ENCODE data around the gene NHSL2. TPM values are rescaled to one million over a fixed set of nuclear protein-coding genes. Genes with fewer than 3 reads are reported as not detected.

Gene NHSL2
- total RNA-seq, 2 experiments from 2014 or later: not detected

DNA sequence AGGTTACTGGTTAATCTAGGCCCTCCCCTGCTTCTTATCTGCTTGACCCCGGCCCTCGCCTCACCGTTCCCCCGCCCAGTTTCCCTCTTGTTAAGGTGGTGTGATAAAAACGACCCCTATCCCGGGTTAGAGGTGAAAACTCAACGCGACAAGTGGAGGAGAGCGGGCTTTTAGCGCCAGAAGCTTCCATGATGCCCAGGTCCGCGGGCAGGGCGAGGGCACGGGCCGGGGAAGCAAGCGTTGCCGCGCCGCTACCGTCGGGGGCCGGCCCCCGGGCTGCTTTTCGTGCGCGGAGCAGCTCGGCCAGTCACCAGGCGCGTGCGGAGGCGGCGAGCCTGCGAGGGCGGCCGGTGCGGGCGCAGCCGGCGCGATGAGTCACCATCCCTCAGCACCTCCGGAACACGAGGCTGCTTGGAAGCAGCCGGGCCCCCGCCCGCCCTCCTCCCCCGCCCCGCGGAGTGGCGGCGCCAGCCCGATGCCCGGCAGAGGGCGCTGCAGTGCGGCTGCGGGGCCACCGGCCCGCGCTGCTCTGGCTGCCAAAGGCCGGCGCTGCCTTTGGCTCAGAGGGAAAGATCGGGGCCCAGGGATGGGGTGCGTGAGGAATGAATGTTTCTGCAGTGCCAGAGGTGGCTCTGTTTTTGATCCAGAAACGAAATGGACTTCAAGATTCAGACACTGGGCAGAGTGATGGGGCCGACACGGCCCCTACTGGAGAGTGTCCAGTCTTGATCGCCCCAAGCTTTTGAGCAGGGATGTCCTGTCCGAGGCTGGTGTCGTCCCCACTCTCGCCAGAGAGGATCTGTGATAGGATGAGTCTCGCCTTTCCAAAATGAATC lies 107.8 kb downstream of the NHSL2 start:
- intact Hi-C loops (cut with micrococcal nuclease; ENCODE audit: unreplicated experiment): no loop called here
- peak; percentile 9 for DNase-seq (ENCODE audit: low spot score)
- no peaks in the 10 kb centered on the region for H3K9me3 ChIP-seq (ENCODE audit: low read length)
- CTCF ChIA-PET (ENCODE audit: unreplicated experiment): no interaction called here
- no TSS peak for BruUV-seq (replicated peaks)
- no peaks in the 10 kb centered on the region for H3K79me2 ChIP-seq (ENCODE audit: insufficient read depth, low read depth, low read length)
- no peak overlapping the region for H3K27ac ChIP-seq (ENCODE audit: low read depth, low read length, poor library complexity, severe bottlenecking)
- no peaks in the 10 kb centered on the region for H3K4me1 ChIP-seq (ENCODE audit: insufficient read depth, low read length, poor library complexity, severe bottlenecking)
- H3K9me2 ChIP-seq (ENCODE audit: insufficient read depth, low read length): no peaks in the 10 kb centered on the region
- no peak overlapping the region for H3K4me2 ChIP-seq (ENCODE audit: low read length)
- no peak overlapping the region for H3K4me3 ChIP-seq (ENCODE audit: low read depth, low read length, poor library complexity, severe bottlenecking)
- no peaks in the 10 kb centered on the region for H3K36me3 ChIP-seq (ENCODE audit: insufficient read depth, low read length)
- TF ChIP-seq EZH2phosphoT487 (IDR thresholded peaks at IDR 0.05; ENCODE audit: borderline replicate concordance, low read depth, low read length): no peak
- TF ChIP-seq, protein P1, sequence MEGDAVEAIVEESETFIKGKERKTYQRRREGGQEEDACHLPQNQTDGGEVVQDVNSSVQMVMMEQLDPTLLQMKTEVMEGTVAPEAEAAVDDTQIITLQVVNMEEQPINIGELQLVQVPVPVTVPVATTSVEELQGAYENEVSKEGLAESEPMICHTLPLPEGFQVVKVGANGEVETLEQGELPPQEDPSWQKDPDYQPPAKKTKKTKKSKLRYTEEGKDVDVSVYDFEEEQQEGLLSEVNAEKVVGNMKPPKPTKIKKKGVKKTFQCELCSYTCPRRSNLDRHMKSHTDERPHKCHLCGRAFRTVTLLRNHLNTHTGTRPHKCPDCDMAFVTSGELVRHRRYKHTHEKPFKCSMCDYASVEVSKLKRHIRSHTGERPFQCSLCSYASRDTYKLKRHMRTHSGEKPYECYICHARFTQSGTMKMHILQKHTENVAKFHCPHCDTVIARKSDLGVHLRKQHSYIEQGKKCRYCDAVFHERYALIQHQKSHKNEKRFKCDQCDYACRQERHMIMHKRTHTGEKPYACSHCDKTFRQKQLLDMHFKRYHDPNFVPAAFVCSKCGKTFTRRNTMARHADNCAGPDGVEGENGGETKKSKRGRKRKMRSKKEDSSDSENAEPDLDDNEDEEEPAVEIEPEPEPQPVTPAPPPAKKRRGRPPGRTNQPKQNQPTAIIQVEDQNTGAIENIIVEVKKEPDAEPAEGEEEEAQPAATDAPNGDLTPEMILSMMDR (conservative IDR thresholded peaks at IDR 0.05; ENCODE audit: low read length): peak; percentile 57
- POLR2A ChIA-PET: no interaction called here
- no peaks in the 10 kb centered on the region for H4K20me1 ChIP-seq (ENCODE audit: insufficient read depth, low read length)
- no peak overlapping the region for H2AFZ ChIP-seq (ENCODE audit: low read length)

DNA sequence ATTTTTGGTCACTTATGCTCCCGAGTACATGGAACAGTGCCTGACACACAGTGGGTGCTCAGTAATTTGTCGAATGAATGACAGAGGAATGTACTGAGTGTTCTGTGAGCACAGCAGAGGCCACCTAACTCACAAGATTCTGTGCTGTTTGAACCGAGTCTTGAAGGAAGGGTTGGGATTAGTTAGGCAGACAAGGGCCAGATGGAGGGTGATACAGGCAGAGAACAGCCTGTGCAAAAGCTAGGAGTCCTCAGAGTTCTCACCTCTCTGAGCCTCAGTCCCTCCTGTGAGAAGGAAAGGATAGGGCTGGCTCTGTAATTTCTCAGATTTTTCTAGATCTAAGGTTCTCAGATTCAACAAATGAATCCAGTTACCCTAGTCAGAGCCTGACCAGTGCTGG lies 108.8 kb downstream of the NHSL2 start:
- Histone ChIP-seq H3K27ac (ENCODE audit: low read depth, low read length, poor library complexity, severe bottlenecking) (no peak overlapping the region), H3K4me2 (ENCODE audit: low read length) (no peak overlapping the region), H3K36me3 (ENCODE audit: insufficient read depth, low read length) (no peaks in the 10 kb centered on the region), H3K79me2 (ENCODE audit: insufficient read depth, low read depth, low read length) (no peaks in the 10 kb centered on the region), H3K4me1 (ENCODE audit: insufficient read depth, low read length, poor library complexity, severe bottlenecking) (no peaks in the 10 kb centered on the region), H3K9me3 (ENCODE audit: low read length) (no peaks in the 10 kb centered on the region), H4K20me1 (ENCODE audit: insufficient read depth, low read length) (no peaks in the 10 kb centered on the region), H3K4me3 (ENCODE audit: low read depth, low read length, poor library complexity, severe bottlenecking) (no peak overlapping the region), H3K9me2 (ENCODE audit: insufficient read depth, low read length) (no peaks in the 10 kb centered on the region), H2AFZ (ENCODE audit: low read length) (no peak overlapping the region)
- DNase-seq (ENCODE audit: low spot score): no peak
- no TSS peak for BruUV-seq (replicated peaks)
- CTCF ChIA-PET (ENCODE audit: unreplicated experiment): no interaction called here
- intact Hi-C loops (cut with micrococcal nuclease; ENCODE audit: unreplicated experiment): no loop called here
- POLR2A ChIA-PET: no interaction called here
- TF ChIP-seq, protein P1 (conservative IDR thresholded peaks at IDR 0.05; ENCODE audit: low read length): no peak
- TF ChIP-seq EZH2phosphoT487 (IDR thresholded peaks at IDR 0.05; ENCODE audit: borderline replicate concordance, low read depth, low read length): no peak

DNA sequence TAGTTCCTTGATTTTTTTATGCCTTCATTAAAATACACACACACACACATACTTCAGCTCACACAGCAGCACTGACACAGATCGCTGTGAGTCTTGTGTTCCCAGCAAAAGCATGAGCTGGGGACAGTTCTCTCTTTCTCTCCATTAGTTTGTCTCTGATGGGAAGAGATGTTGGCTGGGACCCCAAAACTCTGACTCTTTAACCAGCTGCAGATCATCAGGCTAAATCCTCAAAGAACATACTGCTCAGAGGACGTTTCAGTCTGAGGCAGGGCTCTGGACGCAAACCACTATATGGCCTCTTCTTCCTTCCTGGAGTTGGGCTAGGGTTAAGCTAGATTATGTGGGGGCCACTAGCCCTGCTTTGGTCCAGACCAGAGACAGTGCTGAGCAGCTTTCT lies 109.6 kb downstream of the NHSL2 start:
- no peaks in the 10 kb centered on the region for H3K36me3 ChIP-seq (ENCODE audit: insufficient read depth, low read length)
- H3K27ac ChIP-seq (ENCODE audit: low read depth, low read length, poor library complexity, severe bottlenecking): no peak overlapping the region
- H3K9me2 ChIP-seq (ENCODE audit: insufficient read depth, low read length): no peaks in the 10 kb centered on the region
- no peaks in the 10 kb centered on the region for H4K20me1 ChIP-seq (ENCODE audit: insufficient read depth, low read length)
- CTCF ChIA-PET (ENCODE audit: unreplicated experiment): no interaction called here
- intact Hi-C loops (cut with micrococcal nuclease; ENCODE audit: unreplicated experiment): no loop called here
- POLR2A ChIA-PET: no interaction called here
- no peak for TF ChIP-seq EZH2phosphoT487 (IDR thresholded peaks at IDR 0.05; ENCODE audit: borderline replicate concordance, low read depth, low read length)
- TF ChIP-seq, protein P1 (conservative IDR thresholded peaks at IDR 0.05; ENCODE audit: low read length): no peak
- H3K4me3 ChIP-seq (ENCODE audit: low read depth, low read length, poor library complexity, severe bottlenecking): no peak overlapping the region
- no peak overlapping the region for H3K4me2 ChIP-seq (ENCODE audit: low read length)
- H2AFZ ChIP-seq (ENCODE audit: low read length): no peak overlapping the region
- no peaks in the 10 kb centered on the region for H3K79me2 ChIP-seq (ENCODE audit: insufficient read depth, low read depth, low read length)
- H3K4me1 ChIP-seq (ENCODE audit: insufficient read depth, low read length, poor library complexity, severe bottlenecking): no peaks in the 10 kb centered on the region
- H3K9me3 ChIP-seq (ENCODE audit: low read length): no peaks in the 10 kb centered on the region
- no TSS peak for BruUV-seq (replicated peaks)
- no peak for DNase-seq (ENCODE audit: low spot score)
